HG03565 (cell line): ENCODE data around the gene FCAMR.

Experiments used
- ATAC-seq: cut with Tn5 transposase; IDR thresholded peaks from one replicate; pipeline ENCODE4 v1.9.1; 2021; ENCODE audit warnings: mild to moderate bottlenecking, moderate library complexity; ENCODE audit not compliant: unreplicated experiment

The FCAMR gene

GRCh38 chr1:206998816-206999215, 28.6 kb upstream of the FCAMR start:
- no peak for ATAC-seq

DNA sequence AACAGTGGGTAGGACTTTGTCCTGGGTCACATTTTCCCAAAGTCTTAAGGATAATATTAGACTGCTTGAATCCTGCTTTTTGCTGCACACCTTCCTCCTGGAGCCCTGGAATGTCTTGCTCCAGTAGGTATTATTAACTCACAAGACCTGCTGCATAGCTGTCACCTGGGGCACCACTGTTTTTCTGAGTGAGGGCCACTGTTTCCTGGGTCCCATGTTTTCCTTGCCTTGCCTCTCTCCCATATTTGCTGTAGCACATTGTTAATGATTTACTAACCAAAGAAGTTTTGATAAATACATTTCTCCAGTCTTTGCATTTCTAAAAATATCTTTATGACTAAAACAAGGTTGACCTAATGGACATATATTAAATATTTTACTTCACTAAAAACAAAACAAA, 22.5 kb upstream of the FCAMR start:
- no peak for ATAC-seq

- no peak for ATAC-seq
These were observed 17.6 kb upstream of the FCAMR start for GRCh38 chr1:206987873-206988272.

DNA sequence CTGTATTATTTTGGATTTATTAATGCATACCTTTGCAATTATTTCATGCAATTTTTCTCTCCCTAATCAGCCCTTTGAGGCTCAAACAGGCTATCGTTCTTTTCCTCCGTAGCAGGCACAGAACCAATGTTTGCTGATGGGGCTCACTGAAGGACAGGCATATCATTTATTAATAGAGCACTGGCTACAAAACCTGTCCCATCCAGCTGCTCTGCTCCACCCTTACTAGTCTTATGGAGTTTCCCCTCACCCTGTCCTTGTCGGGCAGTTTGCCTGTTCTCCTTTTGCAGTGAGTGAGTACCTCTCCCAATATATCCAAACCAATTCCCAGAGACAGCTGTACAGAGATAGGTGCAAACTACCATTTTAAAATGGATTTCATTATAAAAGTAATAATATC, 16.6 kb upstream of the FCAMR start:
- no peak for ATAC-seq

- ATAC-seq, result no peak
These were observed 16.1 kb upstream of the FCAMR start for GRCh38 chr1:206986402-206986801.

- ATAC-seq, result no peak
These were observed 15.0 kb upstream of the FCAMR start for GRCh38 chr1:206985162-206985749.

GRCh38 chr1:206982216-206982615, 12.0 kb upstream of the FCAMR start:
- no peak for ATAC-seq

GRCh38 chr1:206979379-206980043, 9.3 kb upstream of the FCAMR start:
- no peak for ATAC-seq

DNA sequence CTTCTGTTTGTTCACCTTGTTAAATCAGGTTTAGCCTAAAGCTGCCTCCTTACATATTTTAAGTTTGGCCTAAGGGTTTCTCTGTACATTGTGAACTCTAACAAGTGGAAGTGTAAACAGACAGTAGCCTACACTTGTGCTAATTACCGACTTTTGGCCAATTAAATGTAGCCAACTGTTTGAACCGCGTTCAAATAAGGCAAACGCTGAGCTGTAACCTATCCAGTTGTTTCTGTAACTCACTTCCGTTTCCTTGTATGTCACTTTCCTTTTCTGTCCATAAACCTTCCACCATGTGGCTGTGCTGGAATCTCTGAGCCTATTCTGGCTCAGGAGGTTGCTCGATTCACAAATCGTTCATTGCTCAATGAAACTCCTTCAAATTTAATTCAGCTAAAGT, 8.0 kb upstream of the FCAMR start:
- ATAC-seq, result no peak

GRCh38 chr1:206975306-206975705, 5.0 kb upstream of the FCAMR start:
- no peak for ATAC-seq

GRCh38 chr1:206974140-206974539, 3.9 kb upstream of the FCAMR start:
- no peak for ATAC-seq

GRCh38 chr1:206972728-206973127, 2.5 kb upstream of the FCAMR start:
- no peak for ATAC-seq

DNA sequence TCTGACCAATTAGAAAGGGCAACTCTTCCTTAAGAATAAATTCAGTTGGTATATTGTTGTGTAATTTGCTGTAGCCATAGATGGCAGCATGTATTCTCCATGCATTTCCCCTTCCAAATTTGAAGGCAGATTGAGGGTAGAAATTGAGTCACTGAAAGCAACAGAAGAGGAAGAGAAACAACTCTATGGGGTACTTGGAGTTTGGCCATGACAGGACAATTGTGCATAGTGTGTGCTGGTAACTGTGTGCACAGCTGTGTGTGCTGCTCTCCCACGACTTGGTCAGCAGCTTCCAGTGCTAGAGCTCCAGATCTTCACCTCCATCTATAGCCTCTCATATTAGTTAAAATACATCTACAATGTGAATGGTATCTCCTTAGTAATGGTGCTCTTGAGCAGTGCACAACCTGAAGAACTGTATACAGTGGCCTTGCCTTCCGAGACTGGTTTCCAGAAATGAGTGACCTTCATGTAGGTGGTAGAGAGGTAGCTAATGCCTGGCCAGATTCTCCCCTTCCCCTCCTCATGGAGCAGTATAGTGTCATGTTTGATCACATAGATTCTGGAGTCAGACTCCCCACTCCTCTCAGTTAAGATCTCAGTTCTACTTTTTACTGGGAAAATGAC, 882 bp upstream of the FCAMR start:
- ATAC-seq, result peak; percentile 48

GRCh38 chr1:206969090-206969489, 1.2 kb downstream of the FCAMR start:
- ATAC-seq, result no peak

- ATAC-seq, result no peak
These were observed 3.0 kb downstream of the FCAMR start for GRCh38 chr1:206967096-206967849.

GRCh38 chr1:206965781-206966180, 4.5 kb downstream of the FCAMR start:
- no peak for ATAC-seq

DNA sequence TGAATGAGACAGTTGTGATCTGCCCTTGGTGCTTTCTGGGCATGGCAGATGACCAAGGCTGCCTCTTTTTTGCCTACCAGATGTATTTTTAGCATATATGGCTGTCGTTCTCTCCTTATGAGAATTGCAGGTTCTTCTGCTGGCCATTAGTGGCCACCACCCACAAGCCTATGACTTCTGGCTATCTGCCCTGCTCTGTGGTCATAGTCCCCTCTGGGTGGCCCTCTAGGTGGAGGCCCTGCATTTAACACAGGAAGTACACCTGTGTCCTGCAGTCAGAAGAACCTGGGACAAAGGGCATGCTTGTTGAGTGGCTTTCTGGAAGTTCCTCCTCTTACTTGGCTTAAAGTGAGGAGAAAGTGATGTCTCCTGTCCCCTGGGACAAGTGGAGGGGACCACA, 6.5 kb downstream of the FCAMR start:
- ATAC-seq, result no peak

GRCh38 chr1:206963119-206963712, 7.0 kb downstream of the FCAMR start:
- no peak for ATAC-seq

GRCh38 chr1:206962272-206962671, 8.0 kb downstream of the FCAMR start:
- no peak for ATAC-seq

- no peak for ATAC-seq
These were observed 8.6 kb downstream of the FCAMR start for GRCh38 chr1:206961668-206962067.

- no peak for ATAC-seq
These were observed 9.4 kb downstream of the FCAMR start for GRCh38 chr1:206960676-206961386.
